IMR-90 (cell line): ENCODE results near the gene AHI1. TPM values are rescaled to one million over a fixed set of nuclear protein-coding genes. Genes with fewer than 3 reads are reported as not detected.
A peak's percentile ranks its signal among the peaks of the same experiment; 100 is the strongest.

Experiments used
- ATAC-seq: fragments of 200-7000 bp; cut with Tn5 transposase; 2 replicates; pipeline ENCODE4 v1.9.1; 2020; ENCODE audit warnings: low read depth, mild to moderate bottlenecking, moderate library complexity
- BruUV-seq: library from RNA; stranded (reverse); fragments of 400-500 nt; replicated peaks from 2 replicates; lab custom pipeline; 2021; lab: Mats Ljungman, UMichigan
- CTCF ChIA-PET: fragments of 300-600 bp; formaldehyde crosslinking; extraction: SDS; loops from one replicate; lab custom pipeline; 2021; ENCODE audit warnings: antibody characterized with exemption; lab: Yijun Ruan, JAX
- POLR2A ChIA-PET: fragments of 300-600 bp; sonication (Branson Sonifier 250); formaldehyde crosslinking; loops from one replicate; lab custom pipeline; 2022; ENCODE audit warnings: antibody characterized with exemption; ENCODE audit not compliant: unreplicated experiment; lab: Charles Lee
- DNase-seq: peaks from one replicate; pipeline ENCODE4 v3.0.0; 2013
- H2AFZ ChIP-seq: replicated peaks from 2 replicates; pipeline ENCODE3; 2013; ENCODE audit warnings: low read length, mild to moderate bottlenecking; ENCODE audit not compliant: poor library complexity
- H2AK5ac ChIP-seq: 2 replicates; pipeline ENCODE4 v1.6.1; 2013; ENCODE audit warnings: low read depth, low read length, inconsistent platforms
- H2AK9ac ChIP-seq: replicated peaks from 2 replicates; pipeline ENCODE3; 2013; ENCODE audit warnings: mild to moderate bottlenecking, low read depth, low read length, moderate library complexity; ENCODE audit not compliant: poor library complexity
- H2BK120ac ChIP-seq: 2 replicates; pipeline ENCODE4 v1.6.1; 2013; ENCODE audit warnings: low read depth, low read length, inconsistent platforms
- H2BK15ac ChIP-seq: 3 replicates; pipeline ENCODE4 v1.6.1; 2013; ENCODE audit warnings: low read depth, low read length, inconsistent platforms
- H2BK20ac ChIP-seq: 2 replicates; pipeline ENCODE4 v1.6.1; 2013; ENCODE audit warnings: low read depth, mild to moderate bottlenecking, inconsistent platforms, low read length, moderate library complexity
- H2BK5ac ChIP-seq: 2 replicates; pipeline ENCODE4 v1.6.1; 2013; ENCODE audit warnings: mild to moderate bottlenecking, low read depth, low read length, inconsistent platforms; ENCODE audit not compliant: poor library complexity, severe bottlenecking
- H3K14ac ChIP-seq: replicated peaks from 2 replicates; pipeline ENCODE4 v1.6.1; 2013; ENCODE audit warnings: low read depth, low read length, inconsistent platforms
- H3K18ac ChIP-seq: 2 replicates; pipeline ENCODE4 v1.6.1; 2013; ENCODE audit warnings: low read depth, low read length, control low read depth
- H3K23ac ChIP-seq: 2 replicates; pipeline ENCODE4 v1.6.1; 2013; ENCODE audit warnings: low read depth, low read length, inconsistent platforms
- H3K27ac ChIP-seq: 2 replicates; pipeline ENCODE4 v1.5.1; 2013; ENCODE audit warnings: mild to moderate bottlenecking, control low read depth, low read length; ENCODE audit not compliant: insufficient read depth
- H3K27me3 ChIP-seq: 2 replicates; pipeline ENCODE4 v1.6.1; 2013; ENCODE audit warnings: low read length; ENCODE audit not compliant: control insufficient read depth, insufficient read depth
- H3K36me3 ChIP-seq: 2 replicates; pipeline ENCODE4 v1.6.1; 2013; ENCODE audit warnings: low read length, mixed read lengths; ENCODE audit not compliant: control insufficient read depth, insufficient read depth
- H3K4ac ChIP-seq: 2 replicates; pipeline ENCODE4 v1.6.1; 2013; ENCODE audit warnings: low read depth, low read length, inconsistent platforms
- H3K4me1 ChIP-seq: 2 replicates; pipeline ENCODE4 v1.6.1; 2013; ENCODE audit warnings: low read length, mixed read lengths; ENCODE audit not compliant: control insufficient read depth, insufficient read depth
- H3K4me2 ChIP-seq: 2 replicates; pipeline ENCODE4 v1.6.1; 2013; ENCODE audit warnings: low read depth, mild to moderate bottlenecking, control low read depth, low read length, moderate library complexity
- H3K4me3 ChIP-seq: 2 replicates; pipeline ENCODE4 v1.5.1; 2013; ENCODE audit warnings: low read depth, mild to moderate bottlenecking, control low read depth, low read length, moderate library complexity; ENCODE audit not compliant: insufficient read depth
- H3K56ac ChIP-seq: 2 replicates; pipeline ENCODE4 v1.6.1; 2013; ENCODE audit warnings: low read length, inconsistent platforms; ENCODE audit not compliant: insufficient read depth; ENCODE audit errors: extremely low read depth
- H3K79me1 ChIP-seq, 2 experiments: 2 replicates each; pipeline ENCODE4 v1.6.1; 2013; ENCODE audit warnings: low read length in 2 of 2, inconsistent platforms in 1 of 2, low read depth in 1 of 2
- H3K9ac ChIP-seq: 2 replicates; pipeline ENCODE4 v1.6.1; 2013; ENCODE audit warnings: low read depth, low read length, control low read depth
- H3K9me1 ChIP-seq: 2 replicates; pipeline ENCODE4 v1.6.1; 2013; ENCODE audit warnings: low read length, inconsistent platforms; ENCODE audit not compliant: insufficient read depth
- H3K9me3 ChIP-seq: 2 replicates; pipeline ENCODE4 v1.6.1; 2013; ENCODE audit warnings: low read length; ENCODE audit not compliant: control insufficient read depth, insufficient read depth
- H4K20me1 ChIP-seq: 2 replicates; pipeline ENCODE4 v1.6.1; 2013; ENCODE audit warnings: low read length, inconsistent platforms; ENCODE audit not compliant: insufficient read depth
- H4K5ac ChIP-seq: 2 replicates; pipeline ENCODE4 v1.6.1; 2013; ENCODE audit warnings: mild to moderate bottlenecking, low read depth, low read length, control low read depth
- H4K8ac ChIP-seq, 2 experiments: 2 replicates each; pipeline ENCODE4 v1.6.1; 2013; ENCODE audit warnings: low read depth in 2 of 2, low read length in 2 of 2, control low read depth in 1 of 2, inconsistent platforms in 1 of 2
- H4K91ac ChIP-seq: 2 replicates; pipeline ENCODE4 v1.6.1; 2013; ENCODE audit warnings: low read depth, low read length, inconsistent platforms; ENCODE audit not compliant: insufficient read depth
- CEBPB ChIP-seq: IDR thresholded peaks from 2 replicates; pipeline ENCODE4 v1.6.1; 2012; ENCODE audit warnings: low read depth, low read length, improper control_type of control experiment
- CHD1 ChIP-seq: IDR thresholded peaks from 2 replicates; pipeline ENCODE4 v1.6.1; 2012; ENCODE audit warnings: low read depth, low read length, improper control_type of control experiment
- CTCF ChIP-seq: conservative IDR thresholded peaks from 2 replicates; pipeline ENCODE4 v1.5.1; 2012; ENCODE audit warnings: mild to moderate bottlenecking, low read depth, low read length, improper control_type of control experiment
- ELK1 ChIP-seq: fragments of 150-350 bp; IDR thresholded peaks from 2 replicates; pipeline ENCODE4 v1.6.1; 2016; ENCODE audit warnings: low read depth, mild to moderate bottlenecking, low read length, moderate library complexity, borderline replicate concordance
- FOS ChIP-seq: fragments of 150-350 bp; IDR thresholded peaks from 2 replicates; pipeline ENCODE4 v1.6.1; 2016; ENCODE audit warnings: low read depth, low read length
- MAZ ChIP-seq: IDR thresholded peaks from 2 replicates; pipeline ENCODE4 v1.6.1; 2012; ENCODE audit warnings: low read depth, mild to moderate bottlenecking, low read length, improper control_type of control experiment, moderate library complexity, borderline replicate concordance
- MXI1 ChIP-seq: IDR thresholded peaks from 2 replicates; pipeline ENCODE4 v1.6.1; 2012; ENCODE audit warnings: low read depth, mild to moderate bottlenecking, low read length, moderate library complexity, borderline replicate concordance
- NFE2L2 ChIP-seq: fragments of 150-350 bp; IDR thresholded peaks from 2 replicates; pipeline ENCODE4 v1.6.1; 2016; ENCODE audit warnings: low read depth, mild to moderate bottlenecking, low read length
- POLR2A ChIP-seq: IDR thresholded peaks from 2 replicates; pipeline ENCODE4 v1.6.1; 2012; ENCODE audit warnings: mild to moderate bottlenecking, low read depth, low read length
- RAD21 ChIP-seq: IDR thresholded peaks from 2 replicates; pipeline ENCODE4 v1.6.1; 2012; ENCODE audit warnings: low read length, improper control_type of control experiment
- RCOR1 ChIP-seq: IDR thresholded peaks from 2 replicates; pipeline ENCODE4 v1.6.1; 2012; ENCODE audit warnings: mild to moderate bottlenecking, low read length, improper control_type of control experiment; ENCODE audit not compliant: insufficient replicate concordance
- RFX5 ChIP-seq: IDR thresholded peaks from 2 replicates; pipeline ENCODE4 v1.8.0; 2012; ENCODE audit warnings: low read depth, mild to moderate bottlenecking, low read length, moderate library complexity
- SMC3 ChIP-seq: fragments of 150-350 bp; IDR thresholded peaks from 2 replicates; pipeline ENCODE4 v1.6.1; 2016; ENCODE audit warnings: low read depth, mild to moderate bottlenecking, antibody characterized with exemption, low read length, moderate library complexity
- USF2 ChIP-seq: fragments of 150-350 bp; IDR thresholded peaks from 2 replicates; pipeline ENCODE4 v1.6.1; 2017; ENCODE audit warnings: mild to moderate bottlenecking, antibody characterized with exemption, low read length, low read depth
- WGBS, 2 experiments: methylation state at CpG; one replicate each; pipeline versions ENCODE4 v1.1.5 to v1.1.7; 2013; ENCODE audit warnings: missing lambda C conversion rate in 2 of 2; ENCODE audit not compliant: insufficient read length in 1 of 2; ENCODE audit errors: extremely low coverage in 2 of 2; 5-methylcytosine and 5-hydroxymethylcytosine counted together
- dilution Hi-C: fragments of 300-500 bp; cut with HindIII; formaldehyde crosslinking; loops from one replicate; pipeline ENCODE4 v1.14.3; 2018; ENCODE audit warnings: low sequenced_read_pairs; ENCODE audit not compliant: unreplicated experiment
- in situ Hi-C: fragments of 300-500 bp; cut with MboI; formaldehyde crosslinking; loops from 3 replicates; pipeline ENCODE4 v1.14.3; 2019; ENCODE audit warnings: low sequenced_read_pairs, inconsistent platforms, mixed read lengths
- intact Hi-C: fragments of 100-400 bp; cut with micrococcal nuclease; formaldehyde crosslinking; loops from 2 replicates; pipeline ENCODE4 v1.10.0; 2022
- polyA plus RNA-seq, 3 experiments: library from polyadenylated mRNA; depleted of rRNA; stranded (reverse); fragments of >200 nt; gene quantifications; 2 replicates each; pipeline ENCODE4 v1.2.3, GENCODE V29; 2012; ENCODE audit warnings: low replicate concordance in 1 of 3
- total RNA-seq: library from RNA; depleted of rRNA; stranded (reverse); fragments of >200 nt; gene quantifications from 2 replicates; pipeline ENCODE4 v1.2.3, GENCODE V29; 2012

Gene AHI1
- total and polyA plus RNA-seq, 2 of the 4 experiments (the other 2 are of a cell fraction), result 9.5 to 19.4 TPM

GRCh38 chr6:135498185-135498841 lies 773 bp upstream of the AHI1 start:
- Histone ChIP-seq H3K27ac (peak overlapping the region; percentile 88), H3K4me1 (no peaks in the 10 kb centered on the region), H3K4me2 (peak overlapping the region; percentile 48), H2AFZ (peak overlapping the region; percentile 91), H3K27me3 (no peaks in the 10 kb centered on the region), H3K9me1 (no peaks in the 10 kb centered on the region), H4K5ac (peak overlapping the region; percentile 86), H3K56ac (peak overlapping the region; percentile 97), H3K18ac (peak overlapping the region; percentile 90), H2BK15ac (peak overlapping the region; percentile 63), H3K36me3 (no peaks in the 10 kb centered on the region), H3K9me3 (no peaks in the 10 kb centered on the region), H4K8ac (peak overlapping the region; percentile 83 to 99), H4K91ac (peak overlapping the region; percentile 91), H3K79me1 (peaks cover 6 to 21% of the 10 kb centered on the region in 2 experiments; a peak in 3 of 4 replicates), H3K4me3 (peak overlapping the region; percentile 72), H3K23ac (peak overlapping the region; percentile 98), H2BK20ac (peak overlapping the region; percentile 86), H2BK120ac (peak overlapping the region; percentile 95), H3K9ac (peak overlapping the region; percentile 89), H2BK5ac (peak overlapping the region; percentile 96), H4K20me1 (no peaks in the 10 kb centered on the region), H2AK5ac (0 out of 2 replicates have a peak overlapping the region, but pooled peaks have one; percentile 20), H3K14ac (peak overlapping the region; percentile 98), H3K4ac (peak overlapping the region; percentile 92), H2AK9ac (peak overlapping the region; percentile 77)
- dilution Hi-C loops (no loop called here), intact Hi-C loops (loop anchor here (5.0 kb wide), 1 partner anchor 46 kb away; no protein-coding TSS in a partner anchor), in situ Hi-C loops (no loop called here)
- ChIA-PET CTCF (interaction anchor here (0.7 to 0.9 kb wide), 4 partner anchors 534 to 753 kb away, joined by 3 to 5 read pairs (median 3); no protein-coding TSS in a partner anchor), POLR2A (interaction anchor here (0.6 to 0.7 kb wide), 2 partner anchors 40 to 838 kb away, joined by 3 read pairs; no protein-coding TSS in a partner anchor)
- DNase-seq, result peak; percentile 94
- peak; percentile 59 for ATAC-seq
- TSS peak; percentile 72 for BruUV-seq
- WGBS, 2 experiments, result no CpG with 5 or more reads among the region's 16 CpGs
- TF ChIP-seq RAD21, result no peak
- TF ChIP-seq POLR2A, result peak; percentile 85
- TF ChIP-seq CTCF, result no peak
- TF ChIP-seq ELK1, result no peak
- no peak for TF ChIP-seq MXI1
- TF ChIP-seq SMC3, result no peak
- 0 out of 2 replicates have a peak, but pooled peaks have one; percentile 16 for TF ChIP-seq MAZ
- no peak for TF ChIP-seq RCOR1
- TF ChIP-seq CEBPB, result peak; percentile 92
- 0 out of 2 replicates have a peak, but pooled peaks have one; percentile 7 for TF ChIP-seq USF2
- TF ChIP-seq FOS, result peak; percentile 59; the same call in 1 of the 2 replicates
- TF ChIP-seq CHD1, result no peak
- TF ChIP-seq NFE2L2, result no peak
- TF ChIP-seq RFX5, result no peak
